Gastroesophageal sphincter (tissue), 3 donors: Measurements from ENCODE around the gene PSMD3.

Experiments used
- CTCF ChIP-seq, 4 experiments: fragments of 200-600 bp in 2 of 4; fragments of 450-650 bp in 2 of 4; sonication (generic) in 1 of 4; IDR thresholded peaks; one replicate each; pipeline ENCODE4 v1.5.1; 2017 to 2019; ENCODE audit warnings: antibody characterized with exemption in 4 of 4, mild to moderate bottlenecking in 2 of 4, moderate library complexity in 2 of 4
- EP300 ChIP-seq: sonication (generic); formaldehyde crosslinking; IDR thresholded peaks from one replicate; pipeline ENCODE4 v1.6.1; 2017; ENCODE audit warnings: antibody characterized with exemption, mild to moderate bottlenecking
- POLR2A ChIP-seq, 2 donors: fragments of 450-650 bp; IDR thresholded peaks; one replicate each; pipeline ENCODE4 v1.6.1; 2017; ENCODE audit warnings: antibody characterized with exemption in 2 of 2, mild to moderate bottlenecking in 2 of 2, moderate library complexity in 1 of 2
- POLR2AphosphoS5 ChIP-seq: sonication (generic); formaldehyde crosslinking; IDR thresholded peaks from one replicate; pipeline ENCODE4 v1.6.1; 2017; ENCODE audit warnings: antibody characterized with exemption

- TF ChIP-seq POLR2A (IDR thresholded peaks at IDR 0.05) = no peak
- TF ChIP-seq CTCF (IDR thresholded peaks at IDR 0.05) = no peak
- TF ChIP-seq POLR2AphosphoS5 = no peak
- no peak for TF ChIP-seq EP300
Observed at GRCh38 chr17:39953471-39953888, 27.1 kb upstream of the PSMD3 start.
